Gastrocnemius medialis (tissue), 4 donors: ENCODE results near the gene EME1.
A peak's percentile ranks its signal among the peaks of the same experiment; 100 is the strongest.

Experiments used
- CTCF ChIP-seq, 5 experiments: fragments of 450-650 bp in 3 of 5; fragments of 200-600 bp in 2 of 5; sonication (generic) in 2 of 5; IDR thresholded peaks in 4 of 5; conservative IDR thresholded peaks in 1 of 5; 1 replicate in 4 of 5; 2 replicates in 1 of 5; pipeline ENCODE4 v1.5.1; 2016 to 2019; ENCODE audit warnings: antibody characterized with exemption in 5 of 5, mild to moderate bottlenecking in 3 of 5, moderate library complexity in 3 of 5
- POLR2A ChIP-seq, 2 donors: fragments of 450-650 bp; IDR thresholded peaks; one replicate each; pipeline ENCODE4 v1.6.1; 2017; ENCODE audit warnings: antibody characterized with exemption in 2 of 2, mild to moderate bottlenecking in 2 of 2, moderate library complexity in 2 of 2

- TF ChIP-seq CTCF (IDR thresholded peaks at IDR 0.05 in 4 of 5, conservative IDR thresholded peaks at IDR 0.05 in 1 of 5), result peak; percentile 48 to 77 (median 65)
- TF ChIP-seq POLR2A (IDR thresholded peaks at IDR 0.05), result no peak
Measured at GRCh38 chr17:50361561-50362480, 11.2 kb upstream of the EME1 start.
